ENCODE measurements around the gene MRPS2. TPM values are rescaled to one million over a fixed set of nuclear protein-coding genes. Genes with fewer than 3 reads are reported as not detected.
"Not testable (repeated sequence)": the region's sequence is repeated elsewhere in the genome, so short reads cannot be mapped to it uniquely, and the experiment has no call there.

Gene MRPS2
- total RNA-seq, 3 donors from 2014 or later (not counting 1 experiment from before 2014, with no cell fraction given), result 15.6 to 26.7 (median 24.7) TPM

GRCh38 chr9:135512241-135512603, 11.7 kb downstream of the MRPS2 start:
- Histone ChIP-seq H3K27ac (ENCODE audit: low read length) (no peak overlapping the region), H3K27me3 (ENCODE audit: control insufficient read depth, insufficient read depth, low read length) (no peaks in the 10 kb centered on the region), H3K36me3 (ENCODE audit: control insufficient read depth, insufficient read depth, low read length) (no peaks in the 10 kb centered on the region), H3K4me3 (ENCODE audit: low read length) (no peak overlapping the region), H3K4me1 (ENCODE audit: control insufficient read depth, insufficient read depth, low read length) (no peaks in the 10 kb centered on the region), H3K9me3 (ENCODE audit: control insufficient read depth, insufficient read depth, low read length) (no peaks in the 10 kb centered on the region)
- WGBS (ENCODE audit: insufficient coverage), result 89% methylated on average over 10 of the region's 10 CpGs
- H3K4me1 Mint-ChIP-seq, result peaks cover 0 to 4% of the 10 kb centered on the region in 2 donors
- no peak for ATAC-seq
- peaks cover 4 to 5% of the 10 kb centered on the region in 2 donors for H3K9me3 Mint-ChIP-seq
- peaks cover 10% of the 10 kb centered on the region for H3K36me3 Mint-ChIP-seq
- intact Hi-C loops (cut with micrococcal nuclease), result no loop called here
- H3K4me3 Mint-ChIP-seq, result no peak overlapping the region
- no peak for DNase-seq
- TF ChIP-seq, protein P1, sequence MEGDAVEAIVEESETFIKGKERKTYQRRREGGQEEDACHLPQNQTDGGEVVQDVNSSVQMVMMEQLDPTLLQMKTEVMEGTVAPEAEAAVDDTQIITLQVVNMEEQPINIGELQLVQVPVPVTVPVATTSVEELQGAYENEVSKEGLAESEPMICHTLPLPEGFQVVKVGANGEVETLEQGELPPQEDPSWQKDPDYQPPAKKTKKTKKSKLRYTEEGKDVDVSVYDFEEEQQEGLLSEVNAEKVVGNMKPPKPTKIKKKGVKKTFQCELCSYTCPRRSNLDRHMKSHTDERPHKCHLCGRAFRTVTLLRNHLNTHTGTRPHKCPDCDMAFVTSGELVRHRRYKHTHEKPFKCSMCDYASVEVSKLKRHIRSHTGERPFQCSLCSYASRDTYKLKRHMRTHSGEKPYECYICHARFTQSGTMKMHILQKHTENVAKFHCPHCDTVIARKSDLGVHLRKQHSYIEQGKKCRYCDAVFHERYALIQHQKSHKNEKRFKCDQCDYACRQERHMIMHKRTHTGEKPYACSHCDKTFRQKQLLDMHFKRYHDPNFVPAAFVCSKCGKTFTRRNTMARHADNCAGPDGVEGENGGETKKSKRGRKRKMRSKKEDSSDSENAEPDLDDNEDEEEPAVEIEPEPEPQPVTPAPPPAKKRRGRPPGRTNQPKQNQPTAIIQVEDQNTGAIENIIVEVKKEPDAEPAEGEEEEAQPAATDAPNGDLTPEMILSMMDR (IDR thresholded peaks at IDR 0.05), result no peak
- H3K27ac Mint-ChIP-seq, result no peak overlapping the region
- peaks cover 0 to under 1% of the 10 kb centered on the region in 2 donors for H3K27me3 Mint-ChIP-seq (ENCODE audit: low read depth in 2 of 2)

DNA sequence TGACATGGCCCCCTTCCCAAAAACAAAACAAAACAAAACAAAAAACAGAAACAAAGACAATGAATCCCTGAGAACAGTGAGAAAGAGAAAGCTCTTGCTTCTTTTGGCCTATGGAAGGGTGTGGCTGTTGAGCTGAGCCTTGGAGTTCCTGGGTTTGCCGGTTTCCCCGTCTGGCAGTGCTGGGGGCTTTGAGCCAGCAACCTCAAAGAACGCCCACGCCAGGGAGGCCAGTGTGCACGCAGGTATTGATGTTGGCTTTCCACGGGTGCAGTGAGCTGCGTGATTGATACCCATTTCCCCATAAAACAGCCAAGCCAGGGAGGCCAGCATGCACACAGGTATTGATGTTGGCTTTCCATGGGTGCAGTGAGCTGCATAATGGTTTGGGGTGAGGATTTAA, 12.4 kb downstream of the MRPS2 start:
- Histone ChIP-seq H3K4me3 (ENCODE audit: low read length) (no peak overlapping the region), H3K27me3 (ENCODE audit: control insufficient read depth, insufficient read depth, low read length) (no peaks in the 10 kb centered on the region), H3K27ac (ENCODE audit: low read length) (no peak overlapping the region), H3K4me1 (ENCODE audit: control insufficient read depth, insufficient read depth, low read length) (no peaks in the 10 kb centered on the region), H3K9me3 (ENCODE audit: control insufficient read depth, insufficient read depth, low read length) (no peaks in the 10 kb centered on the region), H3K36me3 (ENCODE audit: control insufficient read depth, insufficient read depth, low read length) (no peaks in the 10 kb centered on the region)
- TF ChIP-seq, protein P1 (IDR thresholded peaks at IDR 0.05), result no peak
- Mint-ChIP-seq H3K9me3 (peaks cover 4 to 5% of the 10 kb centered on the region in 2 donors), H3K36me3 (peaks cover 10% of the 10 kb centered on the region), H3K4me1 (peaks cover 0 to 4% of the 10 kb centered on the region in 2 donors), H3K27ac (no peak overlapping the region), H3K4me3 (no peak overlapping the region), H3K27me3 (ENCODE audit: low read depth in 2 of 2) (peaks cover 0 to 7% of the 10 kb centered on the region in 2 donors)
- 75% methylated on average over 7 of the region's 7 CpGs for WGBS (ENCODE audit: insufficient coverage)
- DNase-seq (no peak), ATAC-seq (no peak)
- intact Hi-C loops (cut with micrococcal nuclease), result no loop called here

DNA sequence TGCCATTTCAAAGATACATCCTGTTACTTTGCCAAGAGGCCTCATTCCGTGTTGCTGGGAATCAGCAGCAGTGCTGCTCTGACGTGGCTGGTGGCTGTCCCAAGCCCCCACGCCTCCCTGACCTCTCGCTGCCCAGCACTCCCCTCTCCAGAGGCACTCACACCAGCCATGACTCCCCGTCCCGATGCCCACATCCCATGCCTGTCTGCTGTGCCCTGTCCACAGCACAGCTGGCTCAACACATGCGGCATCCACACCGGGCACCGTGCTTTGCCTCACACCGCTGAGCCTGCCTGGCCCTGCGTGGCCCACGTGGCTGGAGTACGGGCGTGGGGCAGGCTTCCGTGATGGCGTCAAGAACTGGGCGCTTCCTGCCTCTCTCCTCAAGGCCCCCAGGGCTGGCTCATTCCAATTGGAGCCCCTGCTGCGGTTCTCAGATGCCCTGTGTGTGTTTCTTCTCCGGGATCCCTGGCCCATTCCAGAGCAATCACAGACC, 12.9 kb downstream of the MRPS2 start:
- H3K4me3 Mint-ChIP-seq, result no peak overlapping the region
- no peaks in the 10 kb centered on the region for H3K27me3 ChIP-seq (ENCODE audit: control insufficient read depth, insufficient read depth, low read length)
- ATAC-seq (no peak), DNase-seq (no peak)
- H3K36me3 Mint-ChIP-seq, result peaks cover 10% of the 10 kb centered on the region
- peaks cover 2 to 7% of the 10 kb centered on the region in 2 donors for H3K27me3 Mint-ChIP-seq (ENCODE audit: low read depth in 2 of 2)
- H3K27ac Mint-ChIP-seq, result no peak overlapping the region
- intact Hi-C loops (cut with micrococcal nuclease), result no loop called here
- H3K36me3 ChIP-seq (ENCODE audit: control insufficient read depth, insufficient read depth, low read length), result no peaks in the 10 kb centered on the region
- 85% methylated on average over 19 of the region's 19 CpGs for WGBS (ENCODE audit: insufficient coverage)
- H3K4me3 ChIP-seq (ENCODE audit: low read length), result no peak overlapping the region
- H3K9me3 Mint-ChIP-seq, result peaks cover 4 to 5% of the 10 kb centered on the region in 2 donors
- no peaks in the 10 kb centered on the region for H3K9me3 ChIP-seq (ENCODE audit: control insufficient read depth, insufficient read depth, low read length)
- TF ChIP-seq, protein P1 (IDR thresholded peaks at IDR 0.05), result no peak
- peaks cover 0 to 4% of the 10 kb centered on the region in 2 donors for H3K4me1 Mint-ChIP-seq
- H3K4me1 ChIP-seq (ENCODE audit: control insufficient read depth, insufficient read depth, low read length), result no peaks in the 10 kb centered on the region
- no peak overlapping the region for H3K27ac ChIP-seq (ENCODE audit: low read length)

GRCh38 chr9:135513906-135514305, 13.4 kb downstream of the MRPS2 start:
- H3K4me3 ChIP-seq (ENCODE audit: low read length); H3K27ac ChIP-seq (ENCODE audit: low read length); DNase-seq; H3K36me3 ChIP-seq (ENCODE audit: control insufficient read depth, insufficient read depth, low read length); H3K4me3 Mint-ChIP-seq; H3K27me3 Mint-ChIP-seq (ENCODE audit: low read depth in 2 of 2); H3K4me1 Mint-ChIP-seq; intact Hi-C loops (cut with micrococcal nuclease); H3K27ac Mint-ChIP-seq; H3K27me3 ChIP-seq (ENCODE audit: control insufficient read depth, insufficient read depth, low read length); H3K36me3 Mint-ChIP-seq; H3K9me3 Mint-ChIP-seq; H3K4me1 ChIP-seq (ENCODE audit: control insufficient read depth, insufficient read depth, low read length); H3K9me3 ChIP-seq (ENCODE audit: control insufficient read depth, insufficient read depth, low read length); ATAC-seq: not testable (repeated sequence)
- WGBS (ENCODE audit: insufficient coverage), result 100% methylated on average over 1 of the region's 9 CpGs

Data from natural killer cell (primary cell).